ENCODE data around the gene DGKA.

GRCh38 chr12:55933799-55934742 is 3.1 kb downstream of the DGKA start:
- TF ChIP-seq CTCF (conservative IDR thresholded peaks at IDR 0.05; ENCODE audit: low read depth, low read length) = no peak
- TF ChIP-seq EZH2 (IDR thresholded peaks at IDR 0.05; ENCODE audit: low read length, unreplicated experiment) = no peak
- TF ChIP-seq EZH2phosphoT487 (IDR thresholded peaks at IDR 0.05; ENCODE audit: borderline replicate concordance, low read length) = no peak

Data from PC-3 (cell line).